HG03159 (cell line): ENCODE data around the gene SRSF9.

Source experiments
- ATAC-seq: cut with Tn5 transposase; IDR thresholded peaks from one replicate; pipeline ENCODE4 v1.9.1; 2021; ENCODE audit warnings: mild to moderate bottlenecking, moderate library complexity; ENCODE audit not compliant: unreplicated experiment

The SRSF9 gene

GRCh38 chr12:120483621-120484020 lies 14.1 kb upstream of the SRSF9 start:
- ATAC-seq: no peak

- no peak for ATAC-seq
These were observed 11.6 kb upstream of the SRSF9 start for GRCh38 chr12:120481022-120481767.

- no peak for ATAC-seq
These were observed 10.7 kb upstream of the SRSF9 start for GRCh38 chr12:120480211-120480610.

- no peak for ATAC-seq
These were observed 9.9 kb upstream of the SRSF9 start for GRCh38 chr12:120479458-120479857.

- no peak for ATAC-seq
These were observed 6.1 kb upstream of the SRSF9 start for GRCh38 chr12:120475643-120476042.

GRCh38 chr12:120474616-120474960 lies 5.0 kb upstream of the SRSF9 start:
- ATAC-seq: no peak

DNA sequence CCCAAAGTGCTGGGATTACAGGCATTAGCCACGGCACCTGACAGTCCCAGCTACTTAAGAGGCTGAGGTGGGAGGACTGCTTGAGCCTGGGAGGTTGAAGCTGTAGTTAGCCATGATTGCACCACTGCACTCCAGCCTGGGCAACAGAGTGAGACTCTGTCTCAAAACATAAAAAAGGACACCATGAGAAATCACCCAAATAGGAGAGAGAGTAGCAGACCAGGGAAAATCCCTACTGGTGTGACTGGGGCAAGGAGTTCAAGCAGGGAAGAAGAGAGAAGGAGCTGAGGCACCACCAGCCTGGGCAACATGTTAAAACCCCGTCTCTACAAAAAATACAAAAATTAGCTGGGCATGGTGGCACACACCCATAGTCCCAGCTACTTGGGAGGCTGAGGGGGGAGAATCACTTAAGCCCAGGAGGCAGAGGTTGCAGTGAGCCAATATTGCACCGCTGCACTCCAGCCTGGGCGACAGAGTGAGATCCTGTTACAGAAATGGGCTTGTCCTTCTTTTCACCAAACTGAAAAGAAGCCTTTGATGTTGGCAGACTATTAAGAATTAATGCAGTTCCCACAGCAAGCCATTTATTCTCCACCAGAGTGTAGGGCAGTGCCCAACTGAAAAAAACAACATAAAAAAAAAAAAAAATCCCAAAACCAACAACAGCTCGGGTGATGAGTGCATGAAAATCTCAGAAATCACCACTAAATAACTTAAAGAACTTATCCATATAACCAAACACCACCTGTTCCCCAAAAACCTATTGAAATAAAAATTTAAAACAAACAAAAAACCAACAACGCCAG lies 4.5 kb upstream of the SRSF9 start:
- no peak for ATAC-seq

GRCh38 chr12:120472521-120472920 lies 3.0 kb upstream of the SRSF9 start:
- no peak for ATAC-seq

DNA sequence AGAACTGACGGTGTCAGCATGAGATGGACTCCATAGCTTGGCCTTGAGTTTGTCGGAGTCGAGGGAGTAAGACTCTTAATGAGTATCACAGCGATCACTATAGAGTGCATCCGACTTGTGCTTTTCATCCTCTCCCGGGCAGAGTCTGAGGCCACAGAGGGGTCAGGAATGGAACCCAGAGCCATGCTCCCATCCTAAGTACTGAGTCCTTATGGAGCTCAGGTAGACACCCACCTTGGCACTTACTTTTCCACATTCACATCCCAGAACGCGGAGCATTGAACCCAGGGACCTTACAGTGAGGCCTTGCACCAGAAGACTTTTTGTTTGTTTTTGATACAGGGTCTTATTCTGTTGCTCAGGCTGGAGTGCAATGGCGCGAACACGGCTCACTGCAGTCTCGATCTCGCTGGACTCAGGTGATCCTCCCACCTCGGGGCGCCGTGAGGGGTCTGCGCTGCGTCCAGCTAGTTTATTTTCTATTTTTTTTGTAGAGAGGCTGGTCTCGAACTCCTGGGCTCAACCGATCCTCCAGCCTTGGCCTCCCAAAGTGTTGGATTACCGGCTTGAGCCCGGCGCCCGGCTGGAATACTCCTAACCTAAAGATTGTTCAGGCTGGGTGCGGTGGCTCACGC lies 719 bp upstream of the SRSF9 start:
- peak; percentile 8 for ATAC-seq

DNA sequence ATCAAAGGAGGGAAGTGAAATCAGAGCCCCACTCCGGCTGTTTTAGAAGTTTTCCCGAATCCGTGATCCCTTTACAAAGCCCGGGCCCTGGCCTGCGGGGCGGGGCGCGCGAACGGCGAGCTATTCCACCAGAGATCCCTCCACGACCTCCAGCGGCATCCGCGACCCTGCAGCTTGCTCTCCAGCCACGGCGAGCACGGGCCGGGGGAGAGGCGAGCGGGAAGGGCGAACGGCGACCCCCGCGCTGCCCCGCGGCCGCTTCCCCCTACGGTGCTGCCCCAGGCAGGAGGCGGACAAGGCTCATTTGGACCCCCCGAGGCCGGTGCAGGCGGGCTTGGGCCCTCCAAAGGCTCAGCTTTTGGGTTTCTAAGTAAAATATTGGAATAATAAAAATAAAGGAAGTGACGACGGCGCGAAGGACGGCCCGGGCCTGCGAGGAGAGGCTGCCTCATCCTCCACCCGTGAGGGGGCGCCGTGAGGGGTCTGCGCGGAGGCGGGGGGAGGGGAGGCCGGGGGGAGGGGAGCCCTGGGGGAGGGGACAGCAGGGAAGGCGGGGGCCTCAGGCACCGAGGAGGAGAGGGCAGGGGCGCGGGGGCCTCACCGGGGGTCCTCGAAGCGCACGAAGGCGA lies 613 bp downstream of the SRSF9 start:
- ATAC-seq: peak; percentile 32

GRCh38 chr12:120468325-120468820 lies 1.2 kb downstream of the SRSF9 start:
- no peak for ATAC-seq

- ATAC-seq: no peak
These were observed 2.1 kb downstream of the SRSF9 start for GRCh38 chr12:120467439-120467838.

- no peak for ATAC-seq
These were observed 2.8 kb downstream of the SRSF9 start for GRCh38 chr12:120466560-120467315.

- no peak for ATAC-seq
These were observed 3.8 kb downstream of the SRSF9 start for GRCh38 chr12:120465756-120466155.

DNA sequence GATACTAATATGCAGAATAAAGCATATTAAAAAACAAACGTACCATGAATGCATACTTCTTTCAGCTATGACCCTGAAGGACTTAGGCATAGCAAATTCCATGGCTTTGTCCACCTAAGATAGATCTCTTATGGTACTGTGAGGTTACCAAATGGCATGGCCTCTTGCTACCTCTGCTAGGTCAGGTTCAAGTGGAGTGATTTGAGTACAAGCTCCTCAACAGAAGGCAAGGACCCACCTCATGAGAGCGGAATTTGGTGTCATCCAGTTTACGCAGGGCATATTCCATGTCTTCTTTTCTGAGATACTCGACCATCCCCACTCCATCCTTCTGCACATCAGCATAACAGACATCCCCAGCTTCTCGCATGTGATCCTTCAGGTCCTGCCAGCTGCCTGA lies 5.8 kb downstream of the SRSF9 start:
- ATAC-seq: no peak

DNA sequence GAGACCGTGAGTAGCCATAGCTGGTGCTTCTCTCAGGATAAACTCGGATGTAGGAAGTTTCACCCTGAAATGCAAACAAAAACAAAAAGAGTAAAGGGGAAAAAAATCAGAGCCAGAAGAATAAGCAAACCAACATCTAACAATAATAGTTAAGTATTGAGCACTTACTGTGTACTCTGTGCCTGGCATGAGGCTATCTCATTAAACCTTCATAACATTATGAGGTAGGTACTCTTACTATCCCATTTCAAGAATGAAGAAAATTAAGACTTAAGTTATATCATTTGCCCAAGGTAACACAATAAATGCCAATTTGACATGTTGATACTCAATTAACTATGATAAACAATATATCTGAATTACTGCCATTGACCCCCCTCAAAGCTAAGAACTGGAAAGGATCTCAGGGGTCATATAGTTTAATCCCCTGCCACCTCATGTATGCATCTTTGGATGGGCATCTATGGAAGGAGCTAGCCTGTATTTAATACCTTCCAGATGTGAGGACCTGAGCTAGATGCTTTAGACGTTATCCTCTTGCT lies 7.4 kb downstream of the SRSF9 start:
- ATAC-seq: no peak

- no peak for ATAC-seq
These were observed 9.4 kb downstream of the SRSF9 start for GRCh38 chr12:120460157-120460556.

GRCh38 chr12:120457133-120457532 lies 12.4 kb downstream of the SRSF9 start:
- ATAC-seq: no peak

DNA sequence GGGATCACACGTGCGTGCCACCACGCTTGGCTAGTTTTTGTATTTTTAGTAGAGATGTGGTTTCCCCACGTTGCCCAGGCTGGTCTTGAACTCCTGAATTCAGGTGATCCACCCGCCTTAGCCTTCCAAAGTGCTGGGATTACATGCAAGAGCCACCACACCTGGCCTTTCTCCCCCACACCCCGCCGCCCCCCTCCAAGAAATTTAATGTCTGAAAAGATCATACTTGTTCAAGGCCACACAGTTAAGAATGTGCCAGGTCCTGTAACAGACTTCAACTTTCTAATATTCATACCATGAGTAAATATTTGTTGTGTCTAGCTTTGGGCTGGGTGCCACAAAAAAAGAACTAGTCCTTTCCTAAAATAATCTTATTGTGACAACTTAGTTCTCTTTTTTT lies 14.2 kb downstream of the SRSF9 start:
- no peak for ATAC-seq

DNA sequence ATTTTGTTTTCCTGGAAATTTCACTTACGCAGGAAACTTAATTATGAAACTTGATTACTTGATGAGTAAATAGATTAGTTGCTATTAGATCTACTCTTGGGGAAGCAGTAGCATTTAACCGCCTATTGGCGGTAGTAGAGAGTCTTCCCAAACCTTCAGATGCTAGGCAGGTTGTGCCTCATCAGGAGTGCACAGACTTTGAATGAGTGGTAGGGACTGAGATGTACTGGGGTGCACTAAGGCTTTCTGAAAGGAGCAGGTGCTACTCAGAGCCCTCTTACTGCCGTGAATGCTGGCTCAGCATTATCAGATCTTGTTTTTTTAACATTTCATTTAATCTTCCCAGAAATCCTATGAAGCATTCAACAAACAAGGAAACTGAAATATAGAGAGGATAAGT lies 15.6 kb downstream of the SRSF9 start:
- no peak for ATAC-seq
